Small intestine (tissue), 7 donors: ENCODE results near the gene ASTL. TPM values are rescaled to one million over a fixed set of nuclear protein-coding genes. Genes with fewer than 3 reads are reported as not detected.

Experiments used
- DNase-seq, 2 donors: peaks; one replicate each; pipeline versions ENCODE4 v3.0.0 to v3.0.0-alpha.2; 2013
- FAIRE-seq: peaks from 2 replicates; lab custom pipeline; 2012; peaks lifted over from hg19 to GRCh38; lab: Jason Lieb, UNC
- H3K27ac ChIP-seq, 3 donors: one replicate each; pipeline ENCODE4 v1.5.1; 2013; ENCODE audit warnings: low read length in 2 of 3, mild to moderate bottlenecking in 2 of 3, control low read depth in 1 of 3, inconsistent platforms in 1 of 3, low read depth in 1 of 3, moderate library complexity in 1 of 3
- H3K27me3 ChIP-seq, 3 donors: one replicate each; pipeline ENCODE4 v1.6.1; 2013; ENCODE audit warnings: low read length in 3 of 3, inconsistent platforms in 1 of 3; ENCODE audit not compliant: control insufficient read depth in 3 of 3, insufficient read depth in 3 of 3
- H3K36me3 ChIP-seq, 3 donors: one replicate each; pipeline ENCODE4 v1.6.1; 2013; ENCODE audit warnings: low read length in 3 of 3, inconsistent platforms in 1 of 3, low read depth in 1 of 3, mild to moderate bottlenecking in 1 of 3, moderate library complexity in 1 of 3; ENCODE audit not compliant: control insufficient read depth in 3 of 3, insufficient read depth in 2 of 3
- H3K4me1 ChIP-seq, 3 donors: one replicate each; pipeline ENCODE4 v1.6.1; 2013; ENCODE audit warnings: low read length in 2 of 3, inconsistent platforms in 1 of 3, low read depth in 1 of 3, mild to moderate bottlenecking in 1 of 3, moderate library complexity in 1 of 3; ENCODE audit not compliant: control insufficient read depth in 3 of 3, insufficient read depth in 2 of 3
- H3K4me3 ChIP-seq, 3 donors: one replicate each; pipeline ENCODE4 v1.5.1; 2013; ENCODE audit warnings: low read length in 3 of 3, control low read depth in 1 of 3, inconsistent platforms in 1 of 3, low read depth in 1 of 3, mild to moderate bottlenecking in 1 of 3, moderate library complexity in 1 of 3
- H3K9me3 ChIP-seq, 2 donors: one replicate each; pipeline ENCODE4 v1.6.1; 2013; ENCODE audit warnings: low read depth in 1 of 2, low read length in 1 of 2; ENCODE audit not compliant: control insufficient read depth in 2 of 2, insufficient read depth in 1 of 2
- WGBS, 3 donors: extraction: QIAGEN DNeasy Blood & Tissue Kit; methylation state at CpG; one replicate each; pipeline ENCODE4 v1.1.7; 2013; 5-methylcytosine and 5-hydroxymethylcytosine counted together
- polyA plus RNA-seq, 4 donors: library from polyadenylated mRNA; stranded (reverse) in 3 of 4; unstranded in 1 of 4; fragments of 200-250 nt in 3 of 4; fragments of 120-200 nt in 1 of 4; gene quantifications; one replicate each; pipeline versions ENCODE4 v1.2.1 to v1.2.3, GENCODE V29; 2013
- donor health status: healthy with polysubstance abuse.
- donor health status: control.
- donor health status: control.
- donor health status: Bipolar disorder and iron deficiency.
- donor health status: healthy.

Gene ASTL
- polyA plus RNA-seq, 4 donors = not detected

GRCh38 chr2:96092573-96092877, 45.8 kb downstream of the ASTL start:
- WGBS, 3 donors = 91 to 98% (median 94%) methylated on average over 4 of the region's 4 CpGs
- FAIRE-seq (no peak), DNase-seq (no peak)
- no peaks in the 10 kb centered on the region for H3K9me3 ChIP-seq
- H3K4me3 ChIP-seq = no peak overlapping the region
- no peaks in the 10 kb centered on the region for H3K27me3 ChIP-seq
- no peak overlapping the region for H3K27ac ChIP-seq
- H3K36me3 ChIP-seq = no peaks in the 10 kb centered on the region
- no peaks in the 10 kb centered on the region for H3K4me1 ChIP-seq

GRCh38 chr2:96091711-96092572, 46.4 kb downstream of the ASTL start:
- no peak overlapping the region for H3K4me3 ChIP-seq
- no peak overlapping the region for H3K27ac ChIP-seq
- no peaks in the 10 kb centered on the region for H3K27me3 ChIP-seq
- H3K4me1 ChIP-seq = no peaks in the 10 kb centered on the region
- no peaks in the 10 kb centered on the region for H3K36me3 ChIP-seq
- DNase-seq (peak in 1 of 2 donors; percentile 50), FAIRE-seq (no peak)
- 38 to 72% (median 43%) methylated on average over 18 of the region's 18 CpGs for WGBS, 3 donors
- no peaks in the 10 kb centered on the region for H3K9me3 ChIP-seq

GRCh38 chr2:96091141-96091710, 47.1 kb downstream of the ASTL start:
- 42 to 82% (median 51%) methylated on average over 14 of the region's 14 CpGs for WGBS, 3 donors
- FAIRE-seq (no peak), DNase-seq (peak in 1 of 2 donors; percentile 90)
- no peaks in the 10 kb centered on the region for H3K36me3 ChIP-seq
- no peaks in the 10 kb centered on the region for H3K4me1 ChIP-seq
- H3K27me3 ChIP-seq = no peaks in the 10 kb centered on the region
- H3K4me3 ChIP-seq = no peak overlapping the region
- no peaks in the 10 kb centered on the region for H3K9me3 ChIP-seq
- H3K27ac ChIP-seq = no peak overlapping the region

GRCh38 chr2:96090196-96090926, 47.9 kb downstream of the ASTL start:
- H3K9me3 ChIP-seq = no peaks in the 10 kb centered on the region
- no peak for FAIRE-seq
- no peak overlapping the region for H3K27ac ChIP-seq
- no peaks in the 10 kb centered on the region for H3K36me3 ChIP-seq
- no peaks in the 10 kb centered on the region for H3K27me3 ChIP-seq
- DNase-seq = no peak
- no peaks in the 10 kb centered on the region for H3K4me1 ChIP-seq
- H3K4me3 ChIP-seq = no peak overlapping the region
- WGBS, 3 donors = 87 to 88% (median 87%) methylated on average over 12 of the region's 12 CpGs

- DNase-seq = no peak
- Histone ChIP-seq H3K4me3 (no peak overlapping the region), H3K9me3 (no peaks in the 10 kb centered on the region), H3K27me3 (no peaks in the 10 kb centered on the region), H3K36me3 (no peaks in the 10 kb centered on the region), H3K27ac (no peak overlapping the region), H3K4me1 (no peaks in the 10 kb centered on the region)
- no peak for FAIRE-seq
- WGBS, 3 donors = 69 to 70% (median 70%) methylated on average over 22 of the region's 22 CpGs
Observed at GRCh38 chr2:96089356-96090195, 48.7 kb downstream of the ASTL start.

DNA sequence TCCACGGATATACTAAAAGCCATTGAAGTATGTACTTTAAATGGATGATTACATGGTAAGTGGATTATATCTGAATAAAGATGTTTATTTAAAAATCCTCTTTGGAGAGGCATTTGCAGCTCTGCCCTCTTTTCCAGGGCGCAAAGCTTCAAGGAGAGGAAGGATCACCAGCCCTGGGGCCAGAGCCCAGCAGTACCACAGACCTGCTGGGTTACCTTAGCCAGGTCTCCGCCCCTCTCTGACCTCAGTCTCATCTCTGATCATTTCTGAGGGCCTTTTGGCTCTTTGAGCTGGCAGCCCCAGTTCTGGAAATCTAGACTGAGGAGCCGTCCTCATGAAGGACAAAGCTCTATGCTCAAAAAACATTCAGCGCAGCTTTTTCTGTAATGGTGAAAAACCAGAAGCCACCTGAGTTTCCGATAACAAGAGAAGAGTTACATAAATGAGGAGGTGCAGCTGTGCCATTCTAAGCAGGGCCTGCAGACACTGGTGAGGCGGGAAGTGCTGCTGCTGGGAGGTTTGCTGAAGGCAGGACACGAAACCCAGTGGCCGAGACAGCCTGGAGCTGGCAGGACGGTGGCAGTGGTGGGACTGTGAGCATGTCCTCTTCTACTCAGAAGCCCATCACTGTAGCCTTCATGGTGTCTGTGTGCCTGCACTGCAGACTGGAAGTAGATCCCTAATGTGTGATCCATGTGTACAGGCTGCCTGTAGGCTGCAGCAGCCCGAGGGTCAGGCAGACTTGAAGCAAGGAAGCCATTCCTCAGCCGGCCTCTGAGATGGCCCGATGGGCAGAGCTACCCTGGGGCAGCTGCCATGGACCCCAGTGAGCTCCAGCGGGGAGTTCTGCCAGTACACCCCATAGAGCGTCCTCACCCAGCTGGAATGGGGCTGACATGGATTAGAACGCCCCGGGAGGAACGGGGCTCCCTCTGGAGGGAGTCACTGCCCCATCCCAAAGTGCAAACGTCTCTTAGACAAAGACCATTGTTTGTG, 49.7 kb downstream of the ASTL start:
- 79% methylated on average over 19 of the region's 19 CpGs for WGBS, 3 donors
- no peak for DNase-seq
- Histone ChIP-seq H3K36me3 (no peaks in the 10 kb centered on the region), H3K4me3 (no peak overlapping the region), H3K4me1 (no peaks in the 10 kb centered on the region), H3K27me3 (no peaks in the 10 kb centered on the region), H3K27ac (no peak overlapping the region), H3K9me3 (no peaks in the 10 kb centered on the region)
- FAIRE-seq = no peak

DNA sequence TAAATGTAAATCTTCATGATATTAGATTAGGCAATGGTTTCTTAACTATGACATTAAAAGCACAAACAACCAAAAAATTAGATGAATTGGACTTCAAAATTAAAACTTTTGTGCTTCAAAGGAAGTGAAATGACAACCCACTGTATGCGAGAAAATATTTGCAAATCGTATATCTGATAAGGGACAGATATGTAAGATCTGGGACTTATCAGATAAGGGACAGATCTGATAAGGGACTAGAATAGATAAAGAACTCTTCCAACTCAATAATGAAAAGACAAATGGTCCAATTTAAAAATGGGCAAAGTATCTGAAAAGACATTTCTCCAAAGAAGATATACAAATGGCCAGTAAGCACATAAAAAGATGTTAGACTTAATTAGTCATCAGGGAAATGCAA, 51.2 kb downstream of the ASTL start:
- Histone ChIP-seq H3K27me3 (no peaks in the 10 kb centered on the region), H3K27ac (no peak overlapping the region), H3K4me3 (no peak overlapping the region), H3K9me3 (no peaks in the 10 kb centered on the region), H3K4me1 (no peaks in the 10 kb centered on the region), H3K36me3 (no peaks in the 10 kb centered on the region)
- DNase-seq (no peak), FAIRE-seq (no peak)
- WGBS, 3 donors = 61 to 80% (median 70%) methylated on average over 2 of the region's 2 CpGs
